GM20000 (cell line): Measurements from ENCODE around the gene NEURL3.

ENCODE experiments used
- DNase-seq: peaks from one replicate; pipeline ENCODE4 v3.0.0; 2012; ENCODE audit warnings: low spot score
- CTCF ChIP-seq: IDR thresholded peaks from 2 replicates; pipeline ENCODE4 v1.5.1; 2012; ENCODE audit warnings: mild to moderate bottlenecking, control low read depth; ENCODE audit errors: extremely low read depth, missing control alignments

NEURL3 gene

GRCh38 chr2:96498021-96498431, 7.1 kb downstream of the NEURL3 start:
- DNase-seq = no peak
- TF ChIP-seq CTCF = no peak

- TF ChIP-seq CTCF = no peak
Measured at GRCh38 chr2:96495982-96496629, 9.1 kb downstream of the NEURL3 start.

GRCh38 chr2:96494188-96494587, 11.0 kb downstream of the NEURL3 start:
- TF ChIP-seq CTCF = no peak

More at GRCh38 chr2:96495982-96496629, 9.1 kb downstream of the NEURL3 start:
- DNase-seq = no peak

GRCh38 chr2:96493072-96493471, 12.1 kb downstream of the NEURL3 start:
- no peak for TF ChIP-seq CTCF
- no peak for DNase-seq

More at GRCh38 chr2:96494188-96494587, 11.0 kb downstream of the NEURL3 start:
- DNase-seq = no peak

- DNase-seq = no peak
- TF ChIP-seq CTCF = no peak
Measured at GRCh38 chr2:96491860-96492497, 13.2 kb downstream of the NEURL3 start.

GRCh38 chr2:96489663-96490062, 15.5 kb downstream of the NEURL3 start:
- no peak for DNase-seq
- TF ChIP-seq CTCF = no peak

GRCh38 chr2:96489261-96489660, 15.9 kb downstream of the NEURL3 start:
- DNase-seq = no peak
- no peak for TF ChIP-seq CTCF
